GM12892 (cell line): ENCODE measurements around the gene TJP2.

Experiments used
- POLR2A ChIP-seq: IDR thresholded peaks from 2 replicates; pipeline ENCODE4 v1.6.1; 2011; ENCODE audit warnings: low read depth, low read length, control low read depth
- POLR2AphosphoS5 ChIP-seq: IDR thresholded peaks from 2 replicates; pipeline ENCODE4 v1.6.1; 2011; ENCODE audit warnings: low read depth, low read length, control low read depth
- TAF1 ChIP-seq: IDR thresholded peaks from 2 replicates; pipeline ENCODE4 v1.6.1; 2011; ENCODE audit warnings: low read depth, mild to moderate bottlenecking, control low read depth, low read length, borderline replicate concordance

- TF ChIP-seq TAF1 (no peak), POLR2AphosphoS5 (no peak), POLR2A (no peak)
Observed at GRCh38 chr9:69250681-69251080, 76.6 kb downstream of the TJP2 start.
